Neural cell (in vitro differentiated cells): ENCODE data around the gene ITPK1. TPM values are rescaled to one million over a fixed set of nuclear protein-coding genes. Genes with fewer than 3 reads are reported as not detected.
"Not testable (repeated sequence)": the region's sequence is repeated elsewhere in the genome, so short reads cannot be mapped to it uniquely, and the experiment has no call there.

Source experiments
- H2AFZ ChIP-seq: fragments of 200-600, 300-800 bp; sonication (generic), shearing (Covaris generic); 2 replicates; pipeline ENCODE4 v1.6.0; 2014; ENCODE audit warnings: low read depth, mild to moderate bottlenecking, antibody characterized with exemption, low read length, moderate library complexity
- H3F3A ChIP-seq: fragments of 200-600 bp; shearing (Covaris generic); 2 replicates; pipeline ENCODE4 v1.6.1; 2016; ENCODE audit warnings: mild to moderate bottlenecking, moderate library complexity, mixed read lengths, antibody characterized with exemption, low read length; ENCODE audit not compliant: insufficient read depth, poor library complexity, severe bottlenecking
- H3K27ac ChIP-seq: fragments of 200-600, 300-800 bp; sonication (generic), shearing (Covaris generic); 2 replicates; pipeline ENCODE4 v1.5.1; 2014; ENCODE audit warnings: mild to moderate bottlenecking, low read length, moderate library complexity
- H3K27me3 ChIP-seq: fragments of 300-800, 200-600 bp; sonication (generic), shearing (Covaris generic); 2 replicates; pipeline ENCODE4 v1.6.0; 2014; ENCODE audit warnings: mild to moderate bottlenecking, low read depth, low read length, moderate library complexity; ENCODE audit not compliant: insufficient read depth
- H3K36me3 ChIP-seq: fragments of 300-800, 200-600 bp; sonication (generic), shearing (Covaris generic); 2 replicates; pipeline ENCODE4 v1.5.1; 2014; ENCODE audit warnings: mild to moderate bottlenecking, antibody characterized with exemption, low read length, moderate library complexity; ENCODE audit not compliant: insufficient read depth
- H3K4me2 ChIP-seq: fragments of 300-800, 200-600 bp; sonication (generic), shearing (Covaris generic); 2 replicates; pipeline ENCODE4 v1.6.0; 2014; ENCODE audit warnings: mild to moderate bottlenecking, low read length
- H3K4me3 ChIP-seq: fragments of 300-800, 200-600 bp; sonication (generic), shearing (Covaris generic); 2 replicates; pipeline ENCODE4 v1.5.1; 2014; ENCODE audit warnings: mild to moderate bottlenecking, low read length, moderate library complexity
- H3K79me2 ChIP-seq: fragments of 200-600 bp; shearing (Covaris generic); replicated peaks from 2 replicates; pipeline ENCODE4 v1.6.0; 2014; ENCODE audit warnings: mild to moderate bottlenecking, low read length, moderate library complexity; ENCODE audit not compliant: insufficient read depth
- H3K9ac ChIP-seq: fragments of 300-800, 200-600 bp; sonication (generic), shearing (Covaris generic); 2 replicates; pipeline ENCODE4 v1.6.1; 2016; ENCODE audit warnings: mild to moderate bottlenecking, low read length, mixed read lengths
- H3K9me2 ChIP-seq: fragments of 200-600 bp; shearing (Covaris generic); 2 replicates; pipeline ENCODE4 v1.6.1; 2016; ENCODE audit warnings: mild to moderate bottlenecking, low read length, mixed read lengths; ENCODE audit not compliant: insufficient read depth
- H3K9me3 ChIP-seq: fragments of 200-600, 300-800 bp; sonication (generic), shearing (Covaris generic); 2 replicates; pipeline ENCODE4 v1.6.1; 2016; ENCODE audit warnings: mild to moderate bottlenecking, mixed run types, low read length, moderate library complexity, mixed read lengths
- H4K20me1 ChIP-seq: fragments of 200-600 bp; shearing (Covaris generic); 2 replicates; pipeline ENCODE4 v1.6.1; 2016; ENCODE audit warnings: mild to moderate bottlenecking, mixed run types; ENCODE audit not compliant: insufficient read depth
- EP300 ChIP-seq: fragments of 450-650 bp; conservative IDR thresholded peaks from 2 replicates; pipeline ENCODE4 v1.6.1; 2014; ENCODE audit warnings: antibody characterized with exemption, mild to moderate bottlenecking, moderate library complexity; ENCODE audit not compliant: poor library complexity, severe bottlenecking
- EZH2 ChIP-seq: fragments of 200-600, 300-800 bp; shearing (Covaris generic), sonication (generic); IDR thresholded peaks from 2 replicates; pipeline ENCODE4 v1.6.1; 2014; ENCODE audit warnings: antibody characterized with exemption, low read length, borderline replicate concordance, mild to moderate bottlenecking; ENCODE audit not compliant: insufficient read depth, poor library complexity, severe bottlenecking
- MXI1 ChIP-seq: fragments of 450-650 bp; conservative IDR thresholded peaks from 2 replicates; pipeline ENCODE4 v1.6.1; 2014; ENCODE audit warnings: antibody characterized with exemption, mild to moderate bottlenecking; ENCODE audit not compliant: poor library complexity, severe bottlenecking
- POLR2AphosphoS5 ChIP-seq: IDR thresholded peaks from 2 replicates; pipeline ENCODE4 v1.6.1; 2012
- RAD21 ChIP-seq: fragments of 450-650 bp; conservative IDR thresholded peaks from 2 replicates; pipeline ENCODE4 v1.6.1; 2014; ENCODE audit warnings: antibody characterized with exemption, mild to moderate bottlenecking, moderate library complexity
- SMC3 ChIP-seq: fragments of 450-650 bp; conservative IDR thresholded peaks from 2 replicates; pipeline ENCODE4 v1.6.1; 2014; ENCODE audit warnings: antibody characterized with exemption, mild to moderate bottlenecking, moderate library complexity; ENCODE audit not compliant: poor library complexity
- TAF1 ChIP-seq: IDR thresholded peaks from 2 replicates; pipeline ENCODE4 v1.6.1; 2012; ENCODE audit warnings: low read depth
- polyA plus RNA-seq: library from polyadenylated mRNA; depleted of rRNA; stranded (reverse); fragments of >200 nt; gene quantifications from 2 replicates; pipeline ENCODE4 v1.2.3, GENCODE V29; 2014
- TF ChIP-seq, protein P1 (sequence below): fragments of 450-650 bp; IDR thresholded peaks from 2 replicates; pipeline ENCODE4 v1.5.1; 2014; ENCODE audit warnings: antibody characterized with exemption, mild to moderate bottlenecking, moderate library complexity; ENCODE audit not compliant: poor library complexity, severe bottlenecking
- TF ChIP-seq, protein P2 (sequence below): IDR thresholded peaks from 2 replicates; pipeline ENCODE4 v1.6.1; 2012; ENCODE audit warnings: borderline replicate concordance

ITPK1 gene
- polyA plus RNA-seq, 1 donor from 2014 or later: 65.0 TPM

DNA sequence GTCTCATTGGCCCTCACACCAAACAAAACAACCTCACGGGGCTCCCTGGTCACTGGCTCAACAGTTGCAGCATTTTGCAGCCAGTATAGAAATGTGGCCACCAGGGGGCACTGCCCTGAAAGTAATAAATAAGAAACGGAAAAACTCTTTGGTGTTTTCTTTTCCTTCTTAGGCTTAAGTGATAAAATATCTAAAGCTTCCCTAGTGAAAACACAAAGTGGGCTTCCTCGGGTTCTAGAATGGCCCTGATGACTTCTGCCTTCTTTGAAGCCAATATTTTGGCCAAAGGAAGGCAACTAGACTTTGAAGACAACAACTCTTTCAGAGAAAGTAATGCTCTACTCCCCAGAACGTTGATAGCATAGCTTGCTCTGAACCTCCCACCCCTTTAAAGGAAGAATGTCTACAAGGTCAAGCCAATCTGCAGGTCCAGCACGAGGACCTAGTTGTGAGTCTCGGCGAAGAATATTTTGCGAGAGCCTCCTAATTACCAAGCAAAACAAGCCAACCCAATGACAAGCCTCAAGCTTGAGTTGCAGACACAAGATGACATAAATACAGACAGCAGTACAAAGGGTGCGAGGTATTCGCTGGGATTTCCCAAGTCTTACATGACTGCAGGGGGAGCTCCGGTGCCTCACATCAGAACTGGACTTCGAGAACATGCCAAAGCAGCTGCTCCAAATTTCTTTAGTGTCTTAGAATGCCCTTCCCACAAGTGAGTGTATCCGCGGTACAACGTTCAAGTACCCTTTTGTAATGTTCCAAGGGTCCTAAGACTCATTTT, 2.6 kb downstream of the ITPK1 start:
- H3K4me3 ChIP-seq: peak overlapping the region; percentile 95
- TF ChIP-seq EZH2 (no peak), SMC3 (peak; percentile 74), MXI1 (no peak), EP300 (no peak), POLR2AphosphoS5 (no peak), RAD21 (peak; percentile 55), TAF1 (no peak)
- TF ChIP-seq, protein P1, sequence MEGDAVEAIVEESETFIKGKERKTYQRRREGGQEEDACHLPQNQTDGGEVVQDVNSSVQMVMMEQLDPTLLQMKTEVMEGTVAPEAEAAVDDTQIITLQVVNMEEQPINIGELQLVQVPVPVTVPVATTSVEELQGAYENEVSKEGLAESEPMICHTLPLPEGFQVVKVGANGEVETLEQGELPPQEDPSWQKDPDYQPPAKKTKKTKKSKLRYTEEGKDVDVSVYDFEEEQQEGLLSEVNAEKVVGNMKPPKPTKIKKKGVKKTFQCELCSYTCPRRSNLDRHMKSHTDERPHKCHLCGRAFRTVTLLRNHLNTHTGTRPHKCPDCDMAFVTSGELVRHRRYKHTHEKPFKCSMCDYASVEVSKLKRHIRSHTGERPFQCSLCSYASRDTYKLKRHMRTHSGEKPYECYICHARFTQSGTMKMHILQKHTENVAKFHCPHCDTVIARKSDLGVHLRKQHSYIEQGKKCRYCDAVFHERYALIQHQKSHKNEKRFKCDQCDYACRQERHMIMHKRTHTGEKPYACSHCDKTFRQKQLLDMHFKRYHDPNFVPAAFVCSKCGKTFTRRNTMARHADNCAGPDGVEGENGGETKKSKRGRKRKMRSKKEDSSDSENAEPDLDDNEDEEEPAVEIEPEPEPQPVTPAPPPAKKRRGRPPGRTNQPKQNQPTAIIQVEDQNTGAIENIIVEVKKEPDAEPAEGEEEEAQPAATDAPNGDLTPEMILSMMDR: peak; percentile 77
- TF ChIP-seq, protein P2, sequence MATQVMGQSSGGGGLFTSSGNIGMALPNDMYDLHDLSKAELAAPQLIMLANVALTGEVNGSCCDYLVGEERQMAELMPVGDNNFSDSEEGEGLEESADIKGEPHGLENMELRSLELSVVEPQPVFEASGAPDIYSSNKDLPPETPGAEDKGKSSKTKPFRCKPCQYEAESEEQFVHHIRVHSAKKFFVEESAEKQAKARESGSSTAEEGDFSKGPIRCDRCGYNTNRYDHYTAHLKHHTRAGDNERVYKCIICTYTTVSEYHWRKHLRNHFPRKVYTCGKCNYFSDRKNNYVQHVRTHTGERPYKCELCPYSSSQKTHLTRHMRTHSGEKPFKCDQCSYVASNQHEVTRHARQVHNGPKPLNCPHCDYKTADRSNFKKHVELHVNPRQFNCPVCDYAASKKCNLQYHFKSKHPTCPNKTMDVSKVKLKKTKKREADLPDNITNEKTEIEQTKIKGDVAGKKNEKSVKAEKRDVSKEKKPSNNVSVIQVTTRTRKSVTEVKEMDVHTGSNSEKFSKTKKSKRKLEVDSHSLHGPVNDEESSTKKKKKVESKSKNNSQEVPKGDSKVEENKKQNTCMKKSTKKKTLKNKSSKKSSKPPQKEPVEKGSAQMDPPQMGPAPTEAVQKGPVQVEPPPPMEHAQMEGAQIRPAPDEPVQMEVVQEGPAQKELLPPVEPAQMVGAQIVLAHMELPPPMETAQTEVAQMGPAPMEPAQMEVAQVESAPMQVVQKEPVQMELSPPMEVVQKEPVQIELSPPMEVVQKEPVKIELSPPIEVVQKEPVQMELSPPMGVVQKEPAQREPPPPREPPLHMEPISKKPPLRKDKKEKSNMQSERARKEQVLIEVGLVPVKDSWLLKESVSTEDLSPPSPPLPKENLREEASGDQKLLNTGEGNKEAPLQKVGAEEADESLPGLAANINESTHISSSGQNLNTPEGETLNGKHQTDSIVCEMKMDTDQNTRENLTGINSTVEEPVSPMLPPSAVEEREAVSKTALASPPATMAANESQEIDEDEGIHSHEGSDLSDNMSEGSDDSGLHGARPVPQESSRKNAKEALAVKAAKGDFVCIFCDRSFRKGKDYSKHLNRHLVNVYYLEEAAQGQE: no peak
- no peaks in the 10 kb centered on the region for H3F3A ChIP-seq
- H3K4me2 ChIP-seq: peak overlapping the region; percentile 77
- peaks cover 24% of the 10 kb centered on the region for H3K79me2 ChIP-seq
- no peak overlapping the region for H2AFZ ChIP-seq
- no peaks in the 10 kb centered on the region for H3K9me2 ChIP-seq
- peak overlapping the region; percentile 15 for H3K27ac ChIP-seq
- H3K9ac ChIP-seq: peak overlapping the region; percentile 79
- H4K20me1 ChIP-seq: no peaks in the 10 kb centered on the region
- no peaks in the 10 kb centered on the region for H3K9me3 ChIP-seq
- H3K36me3 ChIP-seq: no peaks in the 10 kb centered on the region
- no peaks in the 10 kb centered on the region for H3K27me3 ChIP-seq

DNA sequence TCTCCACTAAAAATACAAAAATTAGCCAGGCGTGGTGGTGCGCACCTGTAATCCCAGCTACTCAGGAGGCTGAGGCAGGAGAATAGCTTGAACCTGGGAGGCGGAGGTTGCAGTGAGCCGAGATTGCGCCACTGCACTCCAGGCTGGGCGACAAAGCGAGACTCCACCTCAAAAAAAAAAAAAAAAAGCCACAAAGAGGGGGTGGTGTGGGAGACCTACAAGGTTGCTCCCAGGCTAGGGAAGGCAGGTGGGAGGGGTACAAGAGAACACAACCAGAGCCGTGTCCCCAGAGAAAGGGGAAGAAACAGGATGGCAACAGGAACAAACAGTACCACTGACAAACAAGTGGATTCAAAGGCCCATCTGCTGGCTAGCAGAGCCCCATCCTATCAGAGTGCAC, 4.2 kb downstream of the ITPK1 start:
- H3K27me3 ChIP-seq, H2AFZ ChIP-seq, H3K9ac ChIP-seq, H3K9me2 ChIP-seq, H3K27ac ChIP-seq, H4K20me1 ChIP-seq, H3K9me3 ChIP-seq, H3K4me3 ChIP-seq, H3K36me3 ChIP-seq, H3K4me2 ChIP-seq, H3F3A ChIP-seq: not testable (repeated sequence)
- H3K79me2 ChIP-seq: peaks cover 27% of the 10 kb centered on the region
